WTC11 (cell line): ENCODE results near the gene NEIL3. TPM values are rescaled to one million over a fixed set of nuclear protein-coding genes. Genes with fewer than 3 reads are reported as not detected.

Experiments
- ATAC-seq: fragments of 200-7000 bp; cut with Tn5 transposase; 2 replicates; pipeline ENCODE4 v1.10.0; 2021; ENCODE audit warnings: mild to moderate bottlenecking, moderate library complexity
- CTCF ChIA-PET: fragments of 300-600 bp; sonication (Branson Sonifier 250); formaldehyde crosslinking; loops from one replicate; lab custom pipeline; 2021; ENCODE audit warnings: antibody characterized with exemption; lab: Charles Lee
- POLR2A ChIA-PET: fragments of 350-600 bp; sonication (Branson Sonifier 250); formaldehyde crosslinking; loops from one replicate; lab custom pipeline; 2021; ENCODE audit warnings: antibody characterized with exemption; lab: Charles Lee
- DNase-seq: peaks from one replicate; pipeline ENCODE4 v3.0.0; 2021; ENCODE audit warnings: low spot score
- H3K27ac Mint-ChIP-seq: 2 replicates; pipeline ENCODE4 v1.8.0; 2021; ENCODE audit warnings: mixed read lengths
- H3K27me3 Mint-ChIP-seq: 2 replicates; pipeline ENCODE4 v1.8.0; 2021; ENCODE audit warnings: low read depth, mild to moderate bottlenecking, moderate library complexity, mixed read lengths
- H3K36me3 Mint-ChIP-seq: 2 replicates; pipeline ENCODE4 v1.8.0; 2021; ENCODE audit warnings: mixed read lengths
- H3K4me1 Mint-ChIP-seq: 2 replicates; pipeline ENCODE4 v1.8.0; 2022; ENCODE audit warnings: mixed read lengths
- H3K4me3 Mint-ChIP-seq: 2 replicates; pipeline ENCODE4 v1.8.0; 2021; ENCODE audit warnings: mild to moderate bottlenecking, moderate library complexity, mixed read lengths
- H3K9me3 Mint-ChIP-seq: 2 replicates; pipeline ENCODE4 v1.8.0; 2021; ENCODE audit warnings: mixed read lengths
- ETV6 ChIP-seq: sonication (generic); formaldehyde crosslinking; IDR thresholded peaks from 2 replicates; pipeline ENCODE4 v1.8.1; 2022; ENCODE audit warnings: mild to moderate bottlenecking, missing genetic modification reagents
- FOXP1 ChIP-seq: sonication (generic); formaldehyde crosslinking; IDR thresholded peaks from 2 replicates; pipeline ENCODE4 v1.8.0; 2022; ENCODE audit warnings: missing genetic modification reagents, mild to moderate bottlenecking, moderate library complexity, borderline replicate concordance
- GABPB1 ChIP-seq: sonication (generic); formaldehyde crosslinking; IDR thresholded peaks from 2 replicates; pipeline ENCODE4 v1.8.1; 2023; ENCODE audit warnings: mild to moderate bottlenecking, missing genetic modification reagents
- IRF1 ChIP-seq: sonication (generic); formaldehyde crosslinking; IDR thresholded peaks from 2 replicates; pipeline ENCODE4 v1.8.0; 2023; ENCODE audit warnings: missing genetic modification reagents
- JUN ChIP-seq: sonication (generic); formaldehyde crosslinking; IDR thresholded peaks from 2 replicates; pipeline ENCODE4 v1.8.0; 2023; ENCODE audit warnings: mild to moderate bottlenecking, missing genetic modification reagents
- KAT7 ChIP-seq: sonication (generic); formaldehyde crosslinking; IDR thresholded peaks from 2 replicates; pipeline ENCODE4 v1.8.1; 2023; ENCODE audit warnings: missing genetic modification reagents, mild to moderate bottlenecking, borderline replicate concordance
- MXD4 ChIP-seq: fragments of 250-450 bp; sonication (Bioruptor Pico); IDR thresholded peaks from 2 replicates; pipeline ENCODE4 v1.8.0; 2021; ENCODE audit warnings: mild to moderate bottlenecking, moderate library complexity, borderline replicate concordance
- MYBL2 ChIP-seq: sonication (generic); formaldehyde crosslinking; IDR thresholded peaks from 2 replicates; pipeline ENCODE4 v1.8.1; 2023; ENCODE audit warnings: mild to moderate bottlenecking, moderate library complexity, missing genetic modification reagents
- NFYB ChIP-seq: sonication (generic); formaldehyde crosslinking; conservative IDR thresholded peaks from 2 replicates; pipeline ENCODE4 v1.8.0; 2022; ENCODE audit warnings: low read depth, missing genetic modification reagents
- NR1H2 ChIP-seq: sonication (generic); formaldehyde crosslinking; IDR thresholded peaks from 2 replicates; pipeline ENCODE4 v1.9.0; 2021; ENCODE audit warnings: mild to moderate bottlenecking, moderate library complexity, missing genetic modification reagents
- TCF7 ChIP-seq: sonication (generic); formaldehyde crosslinking; IDR thresholded peaks from 2 replicates; pipeline ENCODE4 v1.8.0; 2022; ENCODE audit warnings: mild to moderate bottlenecking, low read depth, missing genetic modification reagents, moderate library complexity
- ZNF138 ChIP-seq: sonication (generic); formaldehyde crosslinking; conservative IDR thresholded peaks from 2 replicates; pipeline ENCODE4 v1.8.1; 2022; ENCODE audit warnings: mild to moderate bottlenecking, moderate library complexity, missing genetic modification reagents
- ZNF671 ChIP-seq: fragments of 250-450 bp; sonication (Bioruptor Pico); IDR thresholded peaks from 2 replicates; pipeline ENCODE4 v1.8.0; 2021; ENCODE audit warnings: mild to moderate bottlenecking
- total RNA-seq: library from RNA; stranded (reverse); gene quantifications from 3 replicates; pipeline ENCODE4 v1.2.3, GENCODE V29; 2021
- TF ChIP-seq, protein P1 (sequence below): sonication (generic); formaldehyde crosslinking; IDR thresholded peaks from 2 replicates; pipeline ENCODE4 v1.8.0; 2022; ENCODE audit warnings: mild to moderate bottlenecking, missing genetic modification reagents
- TF ChIP-seq, protein P2 (sequence below): sonication (generic); formaldehyde crosslinking; IDR thresholded peaks from 2 replicates; pipeline ENCODE4 v1.8.1; 2023; ENCODE audit warnings: mild to moderate bottlenecking, missing genetic modification reagents, moderate library complexity
- TF ChIP-seq, protein P3 (sequence below): sonication (generic); formaldehyde crosslinking; IDR thresholded peaks from 2 replicates; pipeline ENCODE4 v1.8.0; 2022; ENCODE audit warnings: mild to moderate bottlenecking, missing genetic modification reagents
- TF ChIP-seq, protein P4 (sequence below): sonication (generic); formaldehyde crosslinking; conservative IDR thresholded peaks from 2 replicates; pipeline ENCODE4 v1.8.1; 2022; ENCODE audit warnings: mild to moderate bottlenecking, missing genetic modification reagents
- TF ChIP-seq, protein P5 (sequence below): sonication (generic); formaldehyde crosslinking; IDR thresholded peaks from 2 replicates; pipeline ENCODE4 v1.8.1; 2022; ENCODE audit warnings: missing genetic modification reagents, borderline replicate concordance
- TF ChIP-seq, protein P6 (sequence below): sonication (generic); formaldehyde crosslinking; IDR thresholded peaks from 2 replicates; pipeline ENCODE4 v1.8.0; 2022; ENCODE audit warnings: mild to moderate bottlenecking, missing genetic modification reagents

The NEIL3 gene
- total RNA-seq, 1 experiment from 2014 or later, result 9.9 TPM

DNA sequence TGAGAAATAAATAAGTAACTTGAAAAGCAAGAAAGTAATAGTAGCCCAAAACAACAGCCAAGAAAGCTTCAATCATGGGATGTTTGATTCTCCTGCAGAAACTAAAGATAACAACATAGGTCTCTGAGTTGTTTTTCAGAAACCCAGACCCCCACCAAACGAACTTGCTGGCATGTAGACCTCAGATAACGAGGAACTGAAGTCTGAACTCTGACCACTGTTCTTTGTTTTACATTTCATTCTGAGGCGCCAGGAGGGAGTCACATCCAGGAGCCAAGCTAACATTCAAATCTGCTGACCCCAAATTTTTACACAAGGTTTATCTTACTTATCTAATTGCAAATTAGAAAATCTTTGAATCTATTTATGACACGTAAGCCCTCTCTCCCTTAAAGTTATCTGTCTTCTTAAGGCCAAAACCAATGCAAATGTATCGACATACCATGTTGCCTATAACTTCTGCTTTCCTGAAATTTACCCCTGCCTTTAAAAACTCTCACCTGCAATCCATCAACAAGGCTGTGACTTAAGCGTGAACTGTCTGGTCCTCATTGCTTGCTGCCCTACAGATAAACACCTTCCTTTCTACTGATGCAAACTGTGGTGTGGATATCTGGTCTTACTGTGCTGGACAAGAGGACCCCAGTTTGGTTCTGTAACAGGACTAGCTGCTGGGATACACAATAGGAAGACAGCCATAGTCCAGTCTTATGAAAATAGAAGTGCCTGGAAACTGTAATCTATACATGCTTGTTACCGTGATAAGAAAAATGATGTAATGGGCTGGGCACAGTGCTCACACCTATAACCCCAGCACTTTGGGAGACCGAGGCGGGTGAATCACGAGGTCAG is 37.5 kb upstream of the NEIL3 start:
- CTCF ChIA-PET, result no interaction called here
- TF ChIP-seq, protein P1, sequence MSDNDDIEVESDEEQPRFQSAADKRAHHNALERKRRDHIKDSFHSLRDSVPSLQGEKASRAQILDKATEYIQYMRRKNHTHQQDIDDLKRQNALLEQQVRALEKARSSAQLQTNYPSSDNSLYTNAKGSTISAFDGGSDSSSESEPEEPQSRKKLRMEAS (CRISPR knock-in tag), result no peak
- TF ChIP-seq KAT7 (CRISPR knock-in tag) (no peak), ZNF671 (CRISPR knock-in tag) (no peak), TCF7 (CRISPR knock-in tag) (no peak), FOXP1 (no peak), GABPB1 (CRISPR knock-in tag) (no peak)
- TF ChIP-seq, protein P2, sequence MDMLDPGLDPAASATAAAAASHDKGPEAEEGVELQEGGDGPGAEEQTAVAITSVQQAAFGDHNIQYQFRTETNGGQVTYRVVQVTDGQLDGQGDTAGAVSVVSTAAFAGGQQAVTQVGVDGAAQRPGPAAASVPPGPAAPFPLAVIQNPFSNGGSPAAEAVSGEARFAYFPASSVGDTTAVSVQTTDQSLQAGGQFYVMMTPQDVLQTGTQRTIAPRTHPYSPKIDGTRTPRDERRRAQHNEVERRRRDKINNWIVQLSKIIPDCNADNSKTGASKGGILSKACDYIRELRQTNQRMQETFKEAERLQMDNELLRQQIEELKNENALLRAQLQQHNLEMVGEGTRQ (CRISPR knock-in tag), result no peak
- TF ChIP-seq, protein P3, sequence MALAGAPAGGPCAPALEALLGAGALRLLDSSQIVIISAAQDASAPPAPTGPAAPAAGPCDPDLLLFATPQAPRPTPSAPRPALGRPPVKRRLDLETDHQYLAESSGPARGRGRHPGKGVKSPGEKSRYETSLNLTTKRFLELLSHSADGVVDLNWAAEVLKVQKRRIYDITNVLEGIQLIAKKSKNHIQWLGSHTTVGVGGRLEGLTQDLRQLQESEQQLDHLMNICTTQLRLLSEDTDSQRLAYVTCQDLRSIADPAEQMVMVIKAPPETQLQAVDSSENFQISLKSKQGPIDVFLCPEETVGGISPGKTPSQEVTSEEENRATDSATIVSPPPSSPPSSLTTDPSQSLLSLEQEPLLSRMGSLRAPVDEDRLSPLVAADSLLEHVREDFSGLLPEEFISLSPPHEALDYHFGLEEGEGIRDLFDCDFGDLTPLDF (CRISPR knock-in tag), result no peak
- TF ChIP-seq, protein P4, sequence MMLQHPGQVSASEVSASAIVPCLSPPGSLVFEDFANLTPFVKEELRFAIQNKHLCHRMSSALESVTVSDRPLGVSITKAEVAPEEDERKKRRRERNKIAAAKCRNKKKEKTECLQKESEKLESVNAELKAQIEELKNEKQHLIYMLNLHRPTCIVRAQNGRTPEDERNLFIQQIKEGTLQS (CRISPR knock-in tag), result no peak
- Mint-ChIP-seq H3K4me1 (peaks cover 4% of the 10 kb centered on the region; the same call in 1 of the 2 replicates), H3K27ac (no peak overlapping the region), H3K4me3 (no peak overlapping the region), H3K27me3 (no peaks in the 10 kb centered on the region), H3K9me3 (0 out of 2 replicates have a peak, but pooled peaks cover 4% of the 10 kb centered on the region), H3K36me3 (no peaks in the 10 kb centered on the region)
- POLR2A ChIA-PET, result no interaction called here
- ATAC-seq (no peak), DNase-seq (no peak)

DNA sequence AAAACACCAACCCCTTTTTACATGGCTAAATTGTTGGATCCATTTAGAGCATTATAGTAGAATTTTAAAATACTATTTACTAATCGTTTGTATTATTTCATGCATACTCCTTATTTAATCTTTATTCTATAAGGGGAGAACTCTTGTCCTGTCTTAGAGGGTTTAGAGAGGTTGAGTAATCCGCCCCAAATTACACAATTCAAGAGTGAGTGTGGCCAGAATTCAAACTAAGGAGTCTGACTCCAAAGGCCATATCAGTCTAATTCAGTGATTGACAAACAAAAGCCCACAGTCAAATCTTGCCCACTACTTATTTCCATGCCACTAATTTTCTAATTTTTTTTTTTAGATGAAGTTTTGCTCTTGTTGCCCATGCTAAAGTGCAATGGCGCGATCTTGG is 33.7 kb upstream of the NEIL3 start:
- Mint-ChIP-seq H3K27me3 (no peaks in the 10 kb centered on the region), H3K9me3 (peaks cover 9% of the 10 kb centered on the region; the same call in 1 of the 2 replicates), H3K36me3 (no peaks in the 10 kb centered on the region), H3K4me1 (no peaks in the 10 kb centered on the region), H3K27ac (no peak overlapping the region), H3K4me3 (no peak overlapping the region)
- DNase-seq (no peak), ATAC-seq (no peak)
- CTCF ChIA-PET, result no interaction called here
- POLR2A ChIA-PET, result interaction anchor here (0.7 kb wide), 1 partner anchor 8 kb away, joined by 4 read pairs; no protein-coding TSS in a partner anchor
- TF ChIP-seq GABPB1 (CRISPR knock-in tag) (no peak), ZNF138 (CRISPR knock-in tag) (no peak), ETV6 (CRISPR knock-in tag) (no peak), NR1H2 (CRISPR knock-in tag) (no peak), MYBL2 (CRISPR knock-in tag) (no peak), JUN (no peak), MXD4 (CRISPR knock-in tag) (no peak), NFYB (CRISPR knock-in tag) (no peak), IRF1 (CRISPR knock-in tag) (no peak)
- TF ChIP-seq, protein P3 (CRISPR knock-in tag), result no peak
- TF ChIP-seq, protein P2 (CRISPR knock-in tag), result no peak
- TF ChIP-seq, protein P5, sequence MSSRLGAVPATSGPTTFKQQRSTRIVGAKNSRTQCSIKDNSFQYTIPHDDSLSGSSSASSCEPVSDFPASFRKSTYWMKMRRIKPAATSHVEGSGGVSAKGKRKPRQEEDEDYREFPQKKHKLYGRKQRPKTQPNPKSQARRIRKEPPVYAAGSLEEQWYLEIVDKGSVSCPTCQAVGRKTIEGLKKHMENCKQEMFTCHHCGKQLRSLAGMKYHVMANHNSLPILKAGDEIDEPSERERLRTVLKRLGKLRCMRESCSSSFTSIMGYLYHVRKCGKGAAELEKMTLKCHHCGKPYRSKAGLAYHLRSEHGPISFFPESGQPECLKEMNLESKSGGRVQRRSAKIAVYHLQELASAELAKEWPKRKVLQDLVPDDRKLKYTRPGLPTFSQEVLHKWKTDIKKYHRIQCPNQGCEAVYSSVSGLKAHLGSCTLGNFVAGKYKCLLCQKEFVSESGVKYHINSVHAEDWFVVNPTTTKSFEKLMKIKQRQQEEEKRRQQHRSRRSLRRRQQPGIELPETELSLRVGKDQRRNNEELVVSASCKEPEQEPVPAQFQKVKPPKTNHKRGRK (CRISPR knock-in tag), result no peak
- TF ChIP-seq, protein P4 (CRISPR knock-in tag), result no peak
- TF ChIP-seq, protein P6, sequence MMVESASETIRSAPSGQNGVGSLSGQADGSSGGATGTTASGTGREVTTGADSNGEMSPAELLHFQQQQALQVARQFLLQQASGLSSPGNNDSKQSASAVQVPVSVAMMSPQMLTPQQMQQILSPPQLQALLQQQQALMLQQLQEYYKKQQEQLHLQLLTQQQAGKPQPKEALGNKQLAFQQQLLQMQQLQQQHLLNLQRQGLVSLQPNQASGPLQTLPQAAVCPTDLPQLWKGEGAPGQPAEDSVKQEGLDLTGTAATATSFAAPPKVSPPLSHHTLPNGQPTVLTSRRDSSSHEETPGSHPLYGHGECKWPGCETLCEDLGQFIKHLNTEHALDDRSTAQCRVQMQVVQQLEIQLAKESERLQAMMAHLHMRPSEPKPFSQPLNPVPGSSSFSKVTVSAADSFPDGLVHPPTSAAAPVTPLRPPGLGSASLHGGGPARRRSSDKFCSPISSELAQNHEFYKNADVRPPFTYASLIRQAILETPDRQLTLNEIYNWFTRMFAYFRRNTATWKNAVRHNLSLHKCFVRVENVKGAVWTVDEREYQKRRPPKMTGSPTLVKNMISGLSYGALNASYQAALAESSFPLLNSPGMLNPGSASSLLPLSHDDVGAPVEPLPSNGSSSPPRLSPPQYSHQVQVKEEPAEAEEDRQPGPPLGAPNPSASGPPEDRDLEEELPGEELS (CRISPR knock-in tag), result no peak
